ENCODE results near the gene SBNO2.
A peak's percentile ranks its signal among the peaks of the same experiment; 100 is the strongest.

Gene SBNO2

GRCh38 chr19:1089891-1090290, 84.2 kb downstream of the SBNO2 start:
- Histone ChIP-seq H3K36me3 (ENCODE audit: control insufficient read depth, insufficient read depth, low read length, severe bottlenecking) (peaks cover 51% of the 10 kb centered on the region), H3K9ac (ENCODE audit: low read length) (no peak overlapping the region), H3K27me3 (replicated peaks; ENCODE audit: control insufficient read depth, insufficient read depth, low read length) (no peaks in the 10 kb centered on the region), H3K9me3 (ENCODE audit: control insufficient read depth, low read length) (no peaks in the 10 kb centered on the region), H3K4me3 (ENCODE audit: low read length) (no peak overlapping the region), H3K4me1 (ENCODE audit: control insufficient read depth, insufficient read depth, low read length) (peaks cover 19% of the 10 kb centered on the region)
- DNase-seq (ENCODE audit: low read depth), result no peak

DNA sequence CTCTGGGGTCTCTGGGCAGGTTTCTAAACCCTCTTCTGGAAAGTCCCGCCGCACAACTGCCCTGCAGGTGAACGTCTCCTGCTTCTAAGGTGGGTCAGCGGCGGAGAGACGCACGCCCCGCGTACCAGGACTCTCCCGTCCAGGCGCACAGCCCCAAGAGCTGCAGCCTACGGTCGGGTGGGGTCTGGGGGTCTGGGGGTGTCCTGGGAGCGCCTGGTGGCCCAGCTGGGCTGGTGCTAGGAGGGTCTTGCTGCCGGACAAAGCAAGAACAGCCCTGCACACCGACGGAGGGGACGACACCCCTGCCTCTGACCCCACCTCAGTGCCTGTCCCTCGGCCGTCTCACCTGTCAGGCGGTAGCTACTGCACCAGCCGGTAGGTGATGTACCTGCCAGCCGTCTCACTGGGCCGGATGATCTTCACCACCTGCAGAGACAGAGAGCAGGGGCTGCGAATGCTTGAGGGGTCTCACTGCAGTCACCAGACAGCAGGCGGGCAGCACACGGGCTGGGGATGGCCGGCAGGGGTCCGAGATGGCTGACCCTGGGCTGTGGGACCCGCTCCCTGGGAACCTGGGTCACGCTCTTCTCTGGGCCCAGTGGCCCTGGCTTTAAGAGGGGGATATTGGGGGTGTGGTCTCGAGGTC, 84.8 kb downstream of the SBNO2 start:
- DNase-seq (ENCODE audit: low read depth), result no peak
- no peaks in the 10 kb centered on the region for H3K27me3 ChIP-seq (replicated peaks; ENCODE audit: control insufficient read depth, insufficient read depth, low read length)
- H3K9me3 ChIP-seq (ENCODE audit: control insufficient read depth, low read length), result no peaks in the 10 kb centered on the region
- H3K4me1 ChIP-seq (ENCODE audit: control insufficient read depth, insufficient read depth, low read length), result peaks cover 19% of the 10 kb centered on the region
- peaks cover 51% of the 10 kb centered on the region for H3K36me3 ChIP-seq (ENCODE audit: control insufficient read depth, insufficient read depth, low read length, severe bottlenecking)
- no peak overlapping the region for H3K4me3 ChIP-seq (ENCODE audit: low read length)
- H3K9ac ChIP-seq (ENCODE audit: low read length), result no peak overlapping the region

- H3K9me3 ChIP-seq (ENCODE audit: control insufficient read depth, low read length), result no peaks in the 10 kb centered on the region
- DNase-seq (ENCODE audit: low read depth), result no peak
- H3K9ac ChIP-seq (ENCODE audit: low read length), result peak overlapping the region; percentile 2
- H3K36me3 ChIP-seq (ENCODE audit: control insufficient read depth, insufficient read depth, low read length, severe bottlenecking), result peaks cover 51% of the 10 kb centered on the region
- H3K4me1 ChIP-seq (ENCODE audit: control insufficient read depth, insufficient read depth, low read length), result peaks cover 12% of the 10 kb centered on the region
- H3K4me3 ChIP-seq (ENCODE audit: low read length), result no peak overlapping the region
- no peaks in the 10 kb centered on the region for H3K27me3 ChIP-seq (replicated peaks; ENCODE audit: control insufficient read depth, insufficient read depth, low read length)
These were observed 85.6 kb downstream of the SBNO2 start for GRCh38 chr19:1088416-1089010.

DNA sequence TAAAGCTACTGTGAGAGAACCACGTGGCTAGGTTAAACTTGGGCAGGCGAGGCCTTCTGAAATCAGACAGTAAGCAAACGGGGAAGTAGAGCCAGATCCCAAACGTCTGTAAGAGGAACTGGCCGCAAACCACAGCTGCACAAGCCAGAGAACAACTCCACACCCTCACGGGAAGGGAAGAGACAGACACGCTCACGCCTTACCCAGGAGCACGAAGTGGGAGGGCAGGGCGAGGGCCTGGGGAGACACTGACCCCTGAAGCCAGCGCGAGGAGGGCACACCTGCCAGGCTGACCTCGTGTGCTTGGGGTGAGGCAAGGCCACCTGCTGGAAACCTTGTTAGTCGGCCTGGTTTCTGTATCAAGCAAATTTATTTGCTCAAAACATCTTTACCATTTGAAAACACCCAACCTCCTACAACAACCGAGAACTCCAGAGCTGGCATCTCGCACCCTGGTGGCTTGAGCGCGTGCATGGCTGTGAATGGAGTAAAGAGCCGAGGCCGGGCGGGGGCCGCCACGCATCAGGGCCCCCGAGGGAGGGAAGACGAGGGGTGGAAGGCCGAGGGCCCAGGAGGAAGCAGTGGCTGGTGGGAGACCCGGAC, 86.2 kb downstream of the SBNO2 start:
- H3K36me3 ChIP-seq (ENCODE audit: control insufficient read depth, insufficient read depth, low read length, severe bottlenecking), result peaks cover 48% of the 10 kb centered on the region
- peak overlapping the region; percentile 2 for H3K9ac ChIP-seq (ENCODE audit: low read length)
- no peak for DNase-seq (ENCODE audit: low read depth)
- H3K4me3 ChIP-seq (ENCODE audit: low read length), result no peak overlapping the region
- no peaks in the 10 kb centered on the region for H3K9me3 ChIP-seq (ENCODE audit: control insufficient read depth, low read length)
- peaks cover 6% of the 10 kb centered on the region for H3K4me1 ChIP-seq (ENCODE audit: control insufficient read depth, insufficient read depth, low read length)
- H3K27me3 ChIP-seq (replicated peaks; ENCODE audit: control insufficient read depth, insufficient read depth, low read length), result no peaks in the 10 kb centered on the region

GRCh38 chr19:1086613-1087012, 87.5 kb downstream of the SBNO2 start:
- Histone ChIP-seq H3K9me3 (ENCODE audit: control insufficient read depth, low read length) (no peaks in the 10 kb centered on the region), H3K4me3 (ENCODE audit: low read length) (no peak overlapping the region), H3K36me3 (ENCODE audit: control insufficient read depth, insufficient read depth, low read length, severe bottlenecking) (peaks cover 39% of the 10 kb centered on the region), H3K27me3 (replicated peaks; ENCODE audit: control insufficient read depth, insufficient read depth, low read length) (no peaks in the 10 kb centered on the region), H3K4me1 (ENCODE audit: control insufficient read depth, insufficient read depth, low read length) (peaks cover 6% of the 10 kb centered on the region), H3K9ac (ENCODE audit: low read length) (no peak overlapping the region)
- no peak for DNase-seq (ENCODE audit: low read depth)

DNA sequence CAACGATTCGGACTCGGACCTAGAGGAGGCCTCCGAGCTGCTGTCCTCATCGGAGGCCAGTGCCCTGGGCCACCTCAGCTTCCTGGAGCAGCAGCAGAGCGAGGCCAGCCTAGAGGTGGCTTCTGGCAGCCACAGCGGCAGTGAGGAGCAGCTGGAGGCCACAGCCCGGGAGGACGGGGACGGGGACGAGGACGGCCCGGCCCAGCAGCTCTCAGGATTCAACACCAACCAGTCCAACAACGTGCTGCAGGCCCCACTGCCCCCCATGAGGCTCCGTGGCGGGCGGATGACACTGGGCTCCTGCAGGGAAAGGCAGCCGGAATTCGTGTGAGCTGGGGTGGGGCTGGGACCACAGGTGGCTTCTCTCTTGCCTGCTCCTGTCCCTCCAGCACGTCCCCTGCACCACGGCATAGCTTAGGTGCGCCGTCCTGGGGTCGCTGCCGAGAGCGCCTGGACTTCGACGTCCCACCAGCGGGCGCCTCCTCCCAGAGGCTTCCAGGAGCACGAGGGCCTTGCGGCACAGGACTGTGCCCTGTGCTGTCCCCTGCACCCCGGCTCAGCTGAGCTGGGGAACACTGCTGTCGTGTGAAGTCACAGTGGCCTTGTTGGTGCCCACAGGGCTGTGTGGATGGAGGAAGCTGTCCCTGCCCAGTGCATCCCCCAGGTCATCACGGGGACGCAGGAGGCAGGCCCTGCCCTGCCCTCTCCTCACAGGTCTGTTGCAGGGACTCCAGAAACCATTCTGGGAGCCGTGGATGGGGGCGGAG, 88.2 kb downstream of the SBNO2 start:
- H3K36me3 ChIP-seq (ENCODE audit: control insufficient read depth, insufficient read depth, low read length, severe bottlenecking), result peaks cover 32% of the 10 kb centered on the region
- H3K4me1 ChIP-seq (ENCODE audit: control insufficient read depth, insufficient read depth, low read length), result peaks cover 6% of the 10 kb centered on the region

GRCh38 chr19:1085053-1085658, 88.9 kb downstream of the SBNO2 start:
- Histone ChIP-seq H3K4me3 (ENCODE audit: low read length) (no peak overlapping the region), H3K27me3 (replicated peaks; ENCODE audit: control insufficient read depth, insufficient read depth, low read length) (no peaks in the 10 kb centered on the region), H3K9me3 (ENCODE audit: control insufficient read depth, low read length) (no peaks in the 10 kb centered on the region), H3K4me1 (ENCODE audit: control insufficient read depth, insufficient read depth, low read length) (peaks cover 6% of the 10 kb centered on the region), H3K9ac (ENCODE audit: low read length) (no peak overlapping the region), H3K36me3 (ENCODE audit: control insufficient read depth, insufficient read depth, low read length, severe bottlenecking) (peaks cover 29% of the 10 kb centered on the region)
- DNase-seq (ENCODE audit: low read depth), result no peak

More for the DNA sequence above, 88.2 kb downstream of the SBNO2 start:
- H3K9me3 ChIP-seq (ENCODE audit: control insufficient read depth, low read length), result no peaks in the 10 kb centered on the region
- H3K27me3 ChIP-seq (replicated peaks; ENCODE audit: control insufficient read depth, insufficient read depth, low read length), result no peaks in the 10 kb centered on the region
- no peak overlapping the region for H3K9ac ChIP-seq (ENCODE audit: low read length)
- no peak overlapping the region for H3K4me3 ChIP-seq (ENCODE audit: low read length)
- no peak for DNase-seq (ENCODE audit: low read depth)

DNA sequence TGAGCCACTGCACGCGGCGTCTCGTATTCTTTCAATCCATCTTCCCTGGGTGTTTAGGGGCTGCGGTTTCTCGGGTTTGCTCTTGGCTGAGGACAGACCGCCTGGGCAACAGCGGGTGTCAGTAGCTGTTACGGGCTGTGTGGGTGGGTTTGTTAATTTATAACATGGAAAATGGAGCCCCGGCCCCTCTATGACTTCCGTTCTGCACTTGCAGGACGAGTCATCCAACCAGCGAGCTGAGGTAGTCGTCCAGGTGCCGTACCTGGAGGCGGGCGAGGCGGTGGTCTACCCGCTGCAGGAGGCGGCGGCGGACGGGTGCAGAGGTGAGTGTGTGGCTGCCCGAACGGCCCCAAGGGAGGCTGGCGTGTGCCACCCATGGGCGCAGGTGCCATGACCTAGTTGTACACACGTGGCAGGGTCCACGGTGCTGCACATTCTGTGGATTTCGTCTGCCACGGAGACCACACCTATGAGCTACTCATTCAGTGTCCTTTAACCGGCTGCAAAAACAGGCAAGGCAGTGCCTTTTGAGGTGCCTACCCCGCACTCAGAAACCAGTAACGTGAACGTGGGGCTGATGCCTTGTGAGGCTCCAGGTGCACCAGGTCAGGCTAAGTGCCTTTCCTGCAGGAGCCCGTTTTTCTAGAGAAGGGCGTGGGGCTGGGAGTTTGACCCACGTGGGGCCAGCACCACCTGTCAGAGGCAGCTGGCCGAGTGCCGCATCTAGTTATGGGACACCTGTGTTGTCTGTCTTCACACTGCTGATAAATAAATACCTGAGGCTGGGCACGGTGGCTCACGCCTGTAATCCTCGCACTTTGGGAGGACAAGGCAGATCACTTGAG, 89.8 kb downstream of the SBNO2 start:
- Histone ChIP-seq H3K4me3 (ENCODE audit: low read length) (no peak overlapping the region), H3K9ac (ENCODE audit: low read length) (no peak overlapping the region), H3K9me3 (ENCODE audit: control insufficient read depth, low read length) (no peaks in the 10 kb centered on the region), H3K4me1 (ENCODE audit: control insufficient read depth, insufficient read depth, low read length) (peaks cover 6% of the 10 kb centered on the region), H3K27me3 (replicated peaks; ENCODE audit: control insufficient read depth, insufficient read depth, low read length) (no peaks in the 10 kb centered on the region), H3K36me3 (ENCODE audit: control insufficient read depth, insufficient read depth, low read length, severe bottlenecking) (peaks cover 24% of the 10 kb centered on the region)
- DNase-seq (ENCODE audit: low read depth), result no peak

DNA sequence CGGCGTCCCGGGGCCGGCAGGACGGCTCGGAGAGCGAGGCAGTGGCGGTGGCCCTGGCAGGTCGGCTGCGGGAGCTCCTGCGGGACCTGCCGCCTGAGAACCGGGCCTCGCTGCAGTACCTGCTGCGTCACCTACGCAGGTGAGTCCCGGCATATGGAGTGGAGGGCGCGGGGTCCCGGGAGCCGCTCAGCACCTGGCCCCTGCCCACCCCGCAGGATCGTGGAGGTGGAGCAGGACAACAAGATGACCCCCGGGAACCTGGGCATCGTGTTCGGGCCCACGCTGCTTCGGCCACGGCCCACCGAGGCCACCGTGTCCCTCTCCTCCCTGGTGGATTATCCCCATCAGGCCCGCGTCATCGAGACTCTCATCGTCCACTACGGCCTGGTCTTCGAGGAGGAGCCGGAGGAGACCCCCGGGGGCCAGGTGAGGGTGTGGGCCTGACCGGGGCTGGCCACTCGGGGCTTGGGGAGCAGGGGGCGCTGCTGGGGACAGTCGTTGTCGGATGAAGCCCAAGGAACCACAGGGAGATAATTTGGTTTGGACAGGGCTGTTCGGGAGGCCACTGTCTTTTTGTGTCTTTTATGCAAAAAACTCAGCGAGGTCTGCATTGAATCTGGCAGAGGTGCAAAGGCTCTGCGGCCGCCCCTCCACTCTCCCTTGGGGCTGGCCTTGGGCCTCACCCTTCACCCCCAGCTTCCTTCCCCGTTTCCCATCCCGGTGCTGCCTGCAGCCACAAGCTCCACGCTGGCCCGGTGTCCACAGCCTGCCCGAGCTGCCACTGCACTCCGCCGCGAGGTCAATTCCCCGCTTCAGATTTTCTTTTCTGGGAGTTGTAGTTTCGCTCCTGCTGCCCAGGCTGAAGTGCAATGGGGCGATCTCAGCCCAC, 90.9 kb downstream of the SBNO2 start:
- no peak for DNase-seq (ENCODE audit: low read depth)
- no peak overlapping the region for H3K4me3 ChIP-seq (ENCODE audit: low read length)
- H3K9me3 ChIP-seq (ENCODE audit: control insufficient read depth, low read length), result no peaks in the 10 kb centered on the region
- no peaks in the 10 kb centered on the region for H3K27me3 ChIP-seq (replicated peaks; ENCODE audit: control insufficient read depth, insufficient read depth, low read length)
- H3K4me1 ChIP-seq (ENCODE audit: control insufficient read depth, insufficient read depth, low read length), result peaks cover 6% of the 10 kb centered on the region
- H3K9ac ChIP-seq (ENCODE audit: low read length), result no peak overlapping the region
- peaks cover 13% of the 10 kb centered on the region for H3K36me3 ChIP-seq (ENCODE audit: control insufficient read depth, insufficient read depth, low read length, severe bottlenecking)

Data from adipocyte (in vitro differentiated cells).